Subcutaneous adipose tissue (tissue), 4 donors: ENCODE measurements around the gene TSPAN10. TPM values are rescaled to one million over a fixed set of nuclear protein-coding genes. Genes with fewer than 3 reads are reported as not detected.

ENCODE experiments used
- total RNA-seq, 4 donors: library from RNA; depleted of rRNA; stranded (reverse); fragments of >200 nt; gene quantifications; one replicate each; pipeline ENCODE4 v1.1.0, GENCODE V29; 2016
- TF ChIP-seq, protein P1 (sequence below): fragments of 450-650 bp; IDR thresholded peaks from one replicate; pipeline ENCODE4 v1.5.1; 2016; ENCODE audit warnings: low read depth, mild to moderate bottlenecking, control low read depth, antibody characterized with exemption, moderate library complexity

Gene TSPAN10
- total RNA-seq, 4 donors from 2014 or later = 0.44 to 2.4 (median 0.68) TPM; not detected in 1

GRCh38 chr17:81635973-81636504 lies 957 bp upstream of the TSPAN10 start:
- TF ChIP-seq, protein P1, sequence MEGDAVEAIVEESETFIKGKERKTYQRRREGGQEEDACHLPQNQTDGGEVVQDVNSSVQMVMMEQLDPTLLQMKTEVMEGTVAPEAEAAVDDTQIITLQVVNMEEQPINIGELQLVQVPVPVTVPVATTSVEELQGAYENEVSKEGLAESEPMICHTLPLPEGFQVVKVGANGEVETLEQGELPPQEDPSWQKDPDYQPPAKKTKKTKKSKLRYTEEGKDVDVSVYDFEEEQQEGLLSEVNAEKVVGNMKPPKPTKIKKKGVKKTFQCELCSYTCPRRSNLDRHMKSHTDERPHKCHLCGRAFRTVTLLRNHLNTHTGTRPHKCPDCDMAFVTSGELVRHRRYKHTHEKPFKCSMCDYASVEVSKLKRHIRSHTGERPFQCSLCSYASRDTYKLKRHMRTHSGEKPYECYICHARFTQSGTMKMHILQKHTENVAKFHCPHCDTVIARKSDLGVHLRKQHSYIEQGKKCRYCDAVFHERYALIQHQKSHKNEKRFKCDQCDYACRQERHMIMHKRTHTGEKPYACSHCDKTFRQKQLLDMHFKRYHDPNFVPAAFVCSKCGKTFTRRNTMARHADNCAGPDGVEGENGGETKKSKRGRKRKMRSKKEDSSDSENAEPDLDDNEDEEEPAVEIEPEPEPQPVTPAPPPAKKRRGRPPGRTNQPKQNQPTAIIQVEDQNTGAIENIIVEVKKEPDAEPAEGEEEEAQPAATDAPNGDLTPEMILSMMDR = no peak

- TF ChIP-seq, protein P1 = no peak
Observed at GRCh38 chr17:81638683-81639082, 1.7 kb downstream of the TSPAN10 start.

- TF ChIP-seq, protein P1 = no peak
Observed at GRCh38 chr17:81640011-81640410, 3.0 kb downstream of the TSPAN10 start.

- TF ChIP-seq, protein P1 = no peak
Observed at GRCh38 chr17:81641825-81642489, 5.0 kb downstream of the TSPAN10 start.

- TF ChIP-seq, protein P1 = no peak
Observed at GRCh38 chr17:81644496-81644895, 7.5 kb downstream of the TSPAN10 start.

GRCh38 chr17:81644976-81645952 lies 8.3 kb downstream of the TSPAN10 start:
- TF ChIP-seq, protein P1 = no peak
